Activated CD8-positive, alpha-beta memory T cell treated with anti-CD3 and anti-CD28 coated beads for 48 hours (primary cell): ENCODE measurements around the gene INSYN1.

ENCODE experiments used
- DNase-seq, 3 experiments: peaks; one replicate each; pipeline ENCODE4 v3.0.0-alpha.2; 2020; ENCODE audit warnings: low read depth in 2 of 3, low spot score in 2 of 3

The INSYN1 gene

GRCh38 chr15:73777741-73778140, 24.6 kb upstream of the INSYN1 start:
- DNase-seq: no peak

- no peak for DNase-seq
Measured at GRCh38 chr15:73773428-73773827, 20.3 kb upstream of the INSYN1 start.

- DNase-seq: no peak
Measured at GRCh38 chr15:73771385-73772045, 18.4 kb upstream of the INSYN1 start.

DNA sequence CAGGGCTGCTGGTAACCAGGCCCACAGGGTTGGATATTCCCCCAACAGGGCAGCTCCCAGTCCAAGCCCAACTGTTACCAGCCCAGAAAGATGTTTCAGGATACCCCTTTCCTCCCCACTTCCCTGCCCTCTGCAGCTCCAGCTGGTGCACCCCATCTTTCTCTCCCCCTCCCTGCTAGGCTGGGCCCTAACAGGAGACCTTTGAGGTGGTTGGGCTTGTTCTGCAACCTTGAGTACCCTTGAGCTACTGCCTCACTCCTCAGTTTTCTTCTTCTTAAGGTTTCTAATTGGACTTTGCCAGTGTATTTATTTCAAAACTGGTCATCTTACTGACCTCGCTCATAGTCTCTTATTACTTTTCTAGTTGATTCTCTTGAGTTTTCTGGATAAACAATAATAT, 16.9 kb upstream of the INSYN1 start:
- DNase-seq: no peak

DNA sequence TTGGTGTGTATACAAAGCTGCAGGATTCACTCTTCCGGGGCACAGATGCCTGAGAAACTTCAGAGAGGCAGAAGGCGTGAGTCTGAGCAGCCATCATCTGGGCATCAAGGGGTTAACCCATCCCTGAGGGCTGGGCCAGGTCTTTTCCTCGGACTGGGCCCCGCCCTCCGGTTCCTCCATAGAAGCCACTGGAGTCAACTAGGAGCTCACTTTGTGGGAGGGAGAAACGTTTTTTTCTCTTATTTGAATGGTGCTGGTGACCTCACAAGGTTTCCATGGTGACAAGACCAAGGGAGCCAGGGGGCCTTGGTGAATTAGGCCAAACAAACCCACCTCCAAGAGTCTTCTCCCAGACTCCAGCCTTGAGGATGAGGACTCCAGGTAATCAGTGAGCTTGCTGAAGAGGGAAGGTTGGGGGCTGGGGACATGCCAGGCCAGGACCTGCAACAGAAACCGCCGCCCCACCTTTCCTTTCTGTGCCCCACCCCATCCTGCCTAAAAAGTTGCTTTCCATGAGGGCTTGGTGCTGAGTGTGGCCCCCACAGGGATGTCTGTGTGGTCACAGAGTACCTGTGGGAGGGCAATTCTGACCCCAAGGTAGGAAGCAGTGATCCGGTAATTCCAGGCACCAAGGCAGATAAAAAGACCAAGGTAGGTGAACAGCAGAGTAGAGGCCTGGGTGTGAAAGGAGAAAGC, 14.8 kb upstream of the INSYN1 start:
- no peak for DNase-seq

DNA sequence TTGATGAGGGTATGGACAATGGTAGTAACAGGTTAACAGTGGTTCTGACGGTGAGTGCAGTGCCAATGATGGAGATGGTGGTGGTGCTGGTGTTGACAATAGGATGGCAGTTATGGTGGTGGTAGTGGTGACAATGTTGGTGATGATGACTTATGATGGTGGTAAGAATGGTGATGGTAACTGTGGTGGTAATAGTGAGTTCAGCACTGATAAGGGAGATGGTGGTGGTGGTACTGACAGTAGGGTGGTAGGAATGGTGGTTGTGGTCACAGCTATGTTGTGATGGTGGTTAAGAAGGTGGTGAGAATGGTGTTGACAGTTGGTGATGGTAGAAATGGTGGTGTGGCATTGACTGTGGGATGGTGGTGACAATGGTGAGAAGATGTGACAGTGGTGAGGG, 13.4 kb upstream of the INSYN1 start:
- no peak for DNase-seq

DNA sequence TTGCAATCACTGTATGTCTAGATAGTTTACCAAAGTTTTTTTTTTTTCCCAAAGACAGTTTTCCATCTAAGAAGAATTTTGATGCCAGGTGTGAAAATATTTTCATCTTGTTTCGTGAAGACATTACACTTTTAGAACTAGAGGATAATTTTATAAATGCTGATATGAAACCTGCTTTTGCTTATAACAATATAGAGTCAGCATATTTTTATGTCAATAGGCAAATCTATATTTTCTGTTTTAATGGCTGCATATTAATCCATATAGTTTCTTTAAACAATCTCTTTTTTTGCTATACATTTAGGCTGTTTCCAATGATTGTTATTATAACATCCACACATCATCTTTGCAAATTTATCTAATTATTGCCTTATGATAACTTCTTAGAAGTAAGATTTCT, 12.6 kb upstream of the INSYN1 start:
- no peak for DNase-seq

DNA sequence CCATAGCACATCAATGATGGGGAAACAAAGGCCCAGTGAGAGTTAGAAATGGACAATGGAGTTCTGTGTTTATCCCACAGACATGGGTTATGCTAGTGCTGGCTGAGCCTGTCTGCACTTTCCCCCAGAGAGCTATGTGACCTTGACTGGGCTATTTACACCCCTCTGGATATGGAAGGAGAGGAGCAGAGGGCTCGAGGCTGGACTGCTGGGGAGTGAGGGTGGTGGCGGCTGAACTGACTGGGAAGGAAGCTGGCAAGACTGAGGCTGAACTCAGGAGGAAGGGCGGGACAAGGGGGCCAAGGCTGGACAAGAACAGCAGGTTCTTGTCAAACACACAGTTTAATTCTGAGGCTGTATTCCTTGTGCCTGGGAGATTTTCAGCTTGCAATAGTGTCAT, 10.8 kb upstream of the INSYN1 start:
- DNase-seq: no peak

- DNase-seq: no peak
Measured at GRCh38 chr15:73760330-73761329, 7.5 kb upstream of the INSYN1 start.

- DNase-seq: no peak
Measured at GRCh38 chr15:73758461-73758860, 5.3 kb upstream of the INSYN1 start.

DNA sequence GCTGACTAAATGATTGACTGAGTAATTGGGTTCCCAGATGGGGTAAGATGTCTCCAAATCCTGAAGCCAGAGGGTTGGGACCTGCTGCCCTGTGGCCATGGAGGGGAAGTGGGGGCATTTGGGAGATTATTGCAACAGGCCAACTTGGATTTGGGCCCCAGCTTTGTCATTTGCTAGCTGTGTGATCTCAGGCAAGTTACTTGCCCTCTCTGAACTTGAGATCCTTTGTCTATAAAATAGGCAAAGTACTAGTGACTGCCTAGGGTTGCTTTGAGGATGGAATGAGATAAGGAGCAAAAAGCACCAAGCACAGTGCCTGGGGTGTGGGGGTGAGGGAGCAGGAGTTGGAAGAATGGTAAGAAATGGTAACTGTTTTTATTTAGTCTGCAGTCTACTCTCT, 4.4 kb upstream of the INSYN1 start:
- no peak for DNase-seq

DNA sequence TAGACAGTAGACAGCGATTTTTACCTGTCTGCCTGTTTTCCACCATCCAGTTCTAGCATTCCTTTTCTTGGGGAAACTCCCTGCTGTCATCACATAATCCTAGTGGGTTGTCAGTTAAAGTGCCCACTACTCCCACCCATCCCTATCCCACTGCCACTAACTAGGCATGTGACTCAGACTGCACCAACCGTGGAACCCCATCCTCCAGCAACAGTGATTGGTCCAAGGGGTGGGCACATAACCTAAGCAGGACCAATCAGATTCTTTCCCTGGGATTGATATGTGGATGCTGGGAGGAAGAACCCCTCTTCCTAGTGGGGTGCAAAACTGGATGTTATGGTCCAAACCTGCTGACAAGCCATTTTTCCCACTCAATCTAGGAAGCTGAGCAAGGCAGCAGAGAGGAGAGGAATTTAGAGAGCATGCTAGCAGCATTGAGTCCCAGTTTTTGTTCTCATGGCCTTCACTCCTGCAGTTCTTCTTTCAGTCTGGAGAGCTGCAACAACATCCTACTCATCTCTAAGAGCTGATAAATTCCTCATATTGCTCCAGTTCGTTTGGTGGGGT, 3.9 kb upstream of the INSYN1 start:
- DNase-seq: no peak

DNA sequence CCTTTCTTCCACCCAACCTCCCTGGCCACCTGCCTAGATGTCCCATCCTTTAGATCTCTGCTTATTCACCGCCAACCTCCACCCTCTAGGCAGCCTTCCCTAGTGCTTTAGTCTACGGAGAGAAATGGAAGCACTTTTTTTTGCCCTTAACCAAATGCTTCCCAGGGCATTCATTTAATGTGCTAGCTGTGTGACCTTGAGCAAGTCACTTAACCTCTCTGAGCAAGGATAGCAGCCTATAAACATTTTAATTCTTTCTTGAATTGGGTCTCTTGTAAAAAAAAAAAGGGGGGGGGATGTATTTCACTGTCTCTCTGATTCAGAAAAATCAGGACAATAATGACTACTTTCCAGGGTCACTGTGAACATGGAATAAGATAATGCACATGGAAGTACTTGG, 3.2 kb upstream of the INSYN1 start:
- DNase-seq: no peak

GRCh38 chr15:73755946-73756345, 2.8 kb upstream of the INSYN1 start:
- DNase-seq: no peak

GRCh38 chr15:73755481-73755880, 2.3 kb upstream of the INSYN1 start:
- no peak for DNase-seq

GRCh38 chr15:73754461-73754860, 1.3 kb upstream of the INSYN1 start:
- DNase-seq: no peak

DNA sequence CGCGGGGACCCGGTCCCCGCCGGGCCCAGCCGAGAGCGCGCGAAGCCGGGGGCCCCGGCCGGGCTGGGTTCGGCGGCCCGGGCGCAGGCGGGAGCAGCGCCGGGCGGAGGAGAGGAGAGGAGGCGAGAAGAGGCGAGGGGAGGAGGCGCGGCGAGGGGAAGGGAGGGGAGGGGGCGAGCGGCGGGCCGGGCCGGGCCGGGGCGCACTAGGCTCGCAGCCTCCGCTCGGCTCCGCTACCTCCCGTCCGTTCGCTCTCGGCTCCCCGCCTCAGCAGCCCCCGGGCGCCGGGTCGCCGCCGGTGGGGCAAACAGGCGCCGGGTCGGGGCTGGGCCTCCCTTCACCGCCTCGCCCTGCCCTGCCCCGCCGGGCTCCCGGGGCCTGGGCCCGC, 351 bp downstream of the INSYN1 start:
- DNase-seq: no peak

GRCh38 chr15:73751899-73752805, 999 bp downstream of the INSYN1 start:
- DNase-seq: no peak

GRCh38 chr15:73751511-73751898, 1.6 kb downstream of the INSYN1 start:
- DNase-seq: no peak

- no peak for DNase-seq
Measured at GRCh38 chr15:73750951-73751350, 2.2 kb downstream of the INSYN1 start.

DNA sequence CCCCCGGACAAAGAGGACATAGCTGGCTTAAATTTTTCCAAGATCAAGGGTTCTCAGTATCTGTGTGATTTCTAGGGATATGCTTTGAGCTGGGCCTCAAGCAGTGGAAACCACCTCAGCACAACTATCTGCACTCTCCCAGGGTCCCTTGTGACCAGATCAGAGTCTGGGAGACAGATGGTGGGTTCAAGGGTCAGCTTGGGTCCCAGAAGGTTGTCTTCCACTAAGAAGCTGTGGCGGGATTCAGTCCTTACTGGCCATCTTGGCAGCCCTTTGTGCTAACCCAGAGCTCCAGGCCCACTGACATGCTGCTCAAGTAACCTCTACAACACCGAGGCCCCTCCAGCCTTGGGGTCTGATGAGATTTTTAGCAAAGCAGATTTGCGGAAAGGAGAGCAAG, 2.7 kb downstream of the INSYN1 start:
- no peak for DNase-seq
